GM23338 (cell line): ENCODE measurements around the gene WDR44.

Source experiments
- CREB1 ChIP-seq: fragments of 250-450 bp; sonication (Bioruptor Pico); IDR thresholded peaks from 2 replicates; pipeline ENCODE4 v1.5.0; 2020; ENCODE audit warnings: low read depth, mild to moderate bottlenecking, moderate library complexity
- CTCF ChIP-seq, 2 experiments: fragments of 200-600 bp in 1 of 2; sonication (generic) in 1 of 2; conservative IDR thresholded peaks; 2 replicates each; pipeline versions ENCODE4 v1.5.1 to v1.6.1; 2016 to 2017; ENCODE audit warnings: antibody characterized with exemption in 2 of 2, low read depth in 2 of 2, mild to moderate bottlenecking in 2 of 2, moderate library complexity in 1 of 2
- EZH2 ChIP-seq: fragments of 200-600 bp; sonication (generic); IDR thresholded peaks from one replicate; pipeline ENCODE4 v1.8.0; 2017; ENCODE audit warnings: antibody characterized with exemption, mild to moderate bottlenecking, low read depth; ENCODE audit not compliant: unreplicated experiment
- EZH2phosphoT487 ChIP-seq: fragments of 200-600 bp; sonication (generic); IDR thresholded peaks from one replicate; pipeline ENCODE4 v1.8.1; 2018; ENCODE audit warnings: antibody characterized with exemption; ENCODE audit not compliant: unreplicated experiment
- POLR2AphosphoS5 ChIP-seq: IDR thresholded peaks from 2 replicates; pipeline ENCODE4 v1.6.1; 2016; ENCODE audit warnings: antibody characterized with exemption, low read depth
- REST ChIP-seq: IDR thresholded peaks from one replicate; pipeline ENCODE4 v1.6.1; 2018; ENCODE audit warnings: antibody characterized with exemption; ENCODE audit not compliant: unreplicated experiment
- ZNF114 ChIP-seq: fragments of 250-450 bp; sonication (Bioruptor Pico); IDR thresholded peaks from 2 replicates; pipeline ENCODE4 v1.5.0; 2020; ENCODE audit warnings: mild to moderate bottlenecking, moderate library complexity
- TF ChIP-seq, protein P1 (sequence below): IDR thresholded peaks from 2 replicates; pipeline ENCODE4 v1.6.1; 2016; ENCODE audit warnings: antibody characterized with exemption

DNA sequence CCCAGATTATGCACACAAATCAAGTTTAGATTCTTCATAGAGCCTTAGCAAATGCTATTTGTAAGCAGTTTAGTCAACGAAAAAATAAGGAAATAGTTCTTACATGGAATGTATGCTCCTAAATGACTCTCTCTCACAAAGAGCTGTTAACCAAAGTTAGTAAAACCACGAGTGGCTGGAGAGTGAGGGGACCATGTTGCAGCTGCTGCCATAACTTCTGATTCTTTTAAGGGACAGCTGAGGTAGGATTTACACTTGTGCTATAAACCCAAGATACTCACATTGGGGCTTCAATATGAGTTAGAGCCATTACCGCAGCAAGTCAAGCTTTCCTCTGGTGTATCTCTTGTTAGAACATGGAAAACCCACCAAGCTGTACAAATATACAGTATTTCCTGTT, 152.4 kb downstream of the WDR44 start:
- TF ChIP-seq CTCF (conservative IDR thresholded peaks at IDR 0.05; ENCODE audit: low read depth in 2 of 2) (no peak), POLR2AphosphoS5 (no peak), EZH2 (no peak), EZH2phosphoT487 (no peak), REST (no peak), ZNF114 (CRISPR knock-in tag) (no peak), CREB1 (no peak)
- TF ChIP-seq, protein P1, sequence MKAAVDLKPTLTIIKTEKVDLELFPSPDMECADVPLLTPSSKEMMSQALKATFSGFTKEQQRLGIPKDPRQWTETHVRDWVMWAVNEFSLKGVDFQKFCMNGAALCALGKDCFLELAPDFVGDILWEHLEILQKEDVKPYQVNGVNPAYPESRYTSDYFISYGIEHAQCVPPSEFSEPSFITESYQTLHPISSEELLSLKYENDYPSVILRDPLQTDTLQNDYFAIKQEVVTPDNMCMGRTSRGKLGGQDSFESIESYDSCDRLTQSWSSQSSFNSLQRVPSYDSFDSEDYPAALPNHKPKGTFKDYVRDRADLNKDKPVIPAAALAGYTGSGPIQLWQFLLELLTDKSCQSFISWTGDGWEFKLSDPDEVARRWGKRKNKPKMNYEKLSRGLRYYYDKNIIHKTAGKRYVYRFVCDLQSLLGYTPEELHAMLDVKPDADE: no peak
